AG20443 (cell line): ENCODE measurements around the gene SLIT3.
A peak's percentile ranks its signal among the peaks of the same experiment; 100 is the strongest.

Experiments used
- DNase-seq: peaks from one replicate; pipeline ENCODE4 v3.0.0; 2012; ENCODE audit warnings: low spot score, mixed read lengths

Gene SLIT3

DNA sequence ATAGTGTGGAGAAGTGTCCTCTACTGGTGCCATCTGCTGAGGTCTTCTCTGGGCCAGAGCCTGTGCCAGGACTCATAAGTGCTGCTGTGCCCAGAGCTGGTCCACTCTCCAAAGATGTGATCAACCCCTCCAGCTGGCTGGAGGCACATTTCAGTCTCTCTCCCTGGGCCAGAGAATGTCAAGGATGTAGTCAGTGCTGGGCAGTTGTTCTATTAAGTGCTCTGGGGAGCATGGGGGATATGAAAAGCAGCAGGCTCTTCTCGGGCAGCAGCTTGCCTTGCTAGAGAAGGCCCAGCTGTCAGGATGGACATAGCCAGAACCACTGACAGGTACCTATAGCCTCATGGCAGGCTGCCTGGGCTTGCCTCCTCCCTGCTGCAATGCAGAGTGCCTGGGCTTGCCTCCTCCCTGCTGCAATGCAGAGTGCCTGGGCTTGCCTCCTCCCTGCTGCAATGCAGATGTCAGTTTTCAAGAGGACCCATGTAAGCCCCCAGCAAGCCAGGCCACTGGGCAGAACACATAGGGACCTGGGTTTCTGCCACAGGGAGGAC, 564.6 kb downstream of the SLIT3 start:
- no peak for DNase-seq

DNA sequence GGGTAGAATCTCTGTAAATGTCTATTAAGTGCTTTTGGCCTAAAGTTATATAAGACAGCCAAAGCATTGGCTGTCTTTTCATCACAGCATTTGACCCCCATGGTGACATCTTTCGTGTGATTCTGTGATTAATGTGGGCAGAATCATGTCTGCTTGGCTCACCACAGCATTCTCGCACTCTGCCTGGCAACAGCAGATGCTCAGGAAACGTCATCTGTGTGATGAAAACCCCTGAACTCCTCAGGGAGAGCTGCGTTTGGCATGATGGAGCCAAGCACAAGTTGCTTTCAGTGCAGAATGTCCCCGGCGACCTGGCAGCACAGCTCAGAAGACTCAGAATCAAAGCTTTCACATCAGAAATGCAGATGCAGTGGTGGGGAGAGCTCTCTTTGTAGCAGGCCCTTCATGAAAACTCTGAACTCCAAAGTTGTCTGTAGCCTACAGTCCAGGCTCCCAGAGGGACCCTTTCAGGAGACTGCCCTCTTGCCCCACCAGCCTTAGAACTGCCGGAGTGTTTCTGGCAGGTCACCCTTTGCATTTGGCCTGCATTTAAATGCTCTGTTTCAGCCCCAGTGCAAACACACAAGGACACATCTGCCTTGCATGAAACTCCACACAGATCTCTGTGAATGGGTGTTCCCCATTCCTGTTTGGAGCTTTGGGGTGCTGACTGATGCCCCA, 566.2 kb downstream of the SLIT3 start:
- peak; percentile 82 for DNase-seq

DNA sequence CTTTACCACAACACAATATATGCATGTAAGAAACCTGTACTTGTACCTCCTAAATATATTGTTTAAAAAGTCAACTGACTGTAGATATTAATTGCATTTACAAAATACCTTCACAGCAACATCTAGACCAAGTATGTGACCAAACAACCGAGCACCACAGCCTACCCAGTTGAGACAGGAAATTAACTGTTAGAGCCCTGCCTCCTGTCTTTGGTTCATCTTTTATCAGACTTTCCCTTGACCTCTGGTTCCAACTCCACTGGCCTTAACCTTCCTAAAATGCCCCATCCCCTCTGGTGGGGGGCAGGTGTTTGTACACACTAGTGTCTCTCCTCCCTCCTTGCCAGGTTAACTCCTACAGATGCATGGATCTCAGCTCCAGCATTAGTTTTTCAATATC, 566.8 kb downstream of the SLIT3 start:
- DNase-seq, result no peak

DNA sequence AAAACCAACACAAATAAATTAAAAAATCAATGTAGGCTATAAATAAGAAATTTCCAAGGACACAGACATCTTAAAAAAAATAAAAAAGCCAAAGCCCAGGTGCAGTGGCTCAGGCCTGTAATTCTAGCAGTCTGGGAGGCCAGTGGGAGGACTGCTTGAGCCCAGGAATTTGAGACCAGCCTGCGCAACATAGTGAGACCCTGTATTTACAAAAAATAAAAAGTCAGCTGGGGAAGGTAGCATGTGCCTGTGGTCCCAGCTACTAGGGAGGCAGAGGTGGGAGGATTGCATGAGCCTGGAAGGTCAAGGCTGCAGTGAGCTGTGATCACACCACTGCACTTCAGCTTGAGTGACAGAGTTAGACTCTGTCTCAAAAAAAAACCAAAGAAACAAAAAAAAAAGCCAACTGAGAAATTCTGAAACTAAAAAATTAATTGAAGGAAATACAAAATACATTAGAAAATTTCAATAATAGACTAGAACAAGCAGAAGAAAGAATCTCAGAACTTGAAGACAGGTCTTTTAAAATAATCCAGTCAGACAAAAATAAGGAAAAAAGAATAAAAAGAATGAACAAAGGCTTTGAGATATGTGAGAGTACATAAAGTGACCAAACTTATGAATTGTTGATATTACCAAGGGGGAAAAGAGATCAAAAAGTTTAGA, 572.3 kb downstream of the SLIT3 start:
- DNase-seq, result no peak

DNA sequence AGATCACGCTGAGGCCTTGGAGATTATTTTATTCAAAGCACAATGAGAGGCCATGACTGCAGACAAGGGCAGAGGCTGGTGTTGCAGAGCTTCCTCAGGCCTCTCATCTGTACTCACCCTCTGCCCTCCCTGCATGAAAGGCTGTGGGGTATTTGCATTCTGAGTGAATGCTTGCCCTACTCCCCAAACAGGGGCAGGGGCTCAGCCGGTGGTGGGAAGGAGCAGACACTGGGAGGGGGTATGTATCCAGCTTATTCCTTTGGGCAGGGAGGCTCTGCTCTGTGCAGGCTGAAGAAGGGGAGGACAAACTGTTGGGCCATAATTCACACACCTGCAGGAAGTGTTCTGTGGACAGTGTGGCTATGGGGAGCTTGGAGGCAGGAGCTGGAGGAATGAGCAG, 573.4 kb downstream of the SLIT3 start:
- DNase-seq, result no peak

DNA sequence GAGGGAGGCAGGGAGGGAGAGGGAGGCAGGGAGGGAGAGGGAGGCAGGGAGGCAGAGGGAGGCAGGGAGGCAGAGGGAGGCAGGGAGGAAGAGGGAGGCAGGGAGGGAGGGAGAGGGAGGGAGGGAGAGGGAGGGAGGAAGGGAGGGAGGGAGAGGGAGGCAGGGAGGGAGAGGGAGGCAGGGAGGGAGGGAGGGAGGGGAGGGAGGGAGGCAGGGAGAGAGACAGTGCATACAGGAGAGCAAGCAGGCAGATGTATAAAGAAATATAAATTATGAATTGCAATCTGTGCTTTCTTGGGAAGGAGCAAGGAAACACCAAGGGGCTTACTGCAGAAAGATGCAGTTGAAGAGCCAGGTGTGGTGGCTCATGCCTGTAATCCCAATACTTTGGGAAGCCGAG, 574.6 kb downstream of the SLIT3 start:
- DNase-seq, result no peak

DNA sequence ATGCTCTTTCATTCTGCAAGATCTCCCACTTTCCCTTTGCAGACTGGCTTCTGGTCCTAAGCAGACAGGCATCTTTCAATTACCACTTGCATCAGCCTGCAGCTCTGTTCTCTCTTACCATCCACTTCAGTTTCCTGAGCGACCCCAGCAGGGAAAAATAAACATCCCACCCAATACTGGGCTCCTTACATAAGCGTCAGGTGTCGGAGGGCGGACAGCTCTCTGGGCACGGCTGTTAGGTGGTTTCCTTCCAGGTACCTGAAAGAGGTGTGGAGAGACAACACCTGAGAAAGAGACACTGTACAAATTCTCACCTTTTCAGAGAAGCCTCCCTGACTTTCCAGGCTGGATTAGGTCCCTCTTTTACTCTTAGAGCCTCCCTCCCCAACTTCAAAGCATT, 576.7 kb downstream of the SLIT3 start:
- DNase-seq, result no peak

DNA sequence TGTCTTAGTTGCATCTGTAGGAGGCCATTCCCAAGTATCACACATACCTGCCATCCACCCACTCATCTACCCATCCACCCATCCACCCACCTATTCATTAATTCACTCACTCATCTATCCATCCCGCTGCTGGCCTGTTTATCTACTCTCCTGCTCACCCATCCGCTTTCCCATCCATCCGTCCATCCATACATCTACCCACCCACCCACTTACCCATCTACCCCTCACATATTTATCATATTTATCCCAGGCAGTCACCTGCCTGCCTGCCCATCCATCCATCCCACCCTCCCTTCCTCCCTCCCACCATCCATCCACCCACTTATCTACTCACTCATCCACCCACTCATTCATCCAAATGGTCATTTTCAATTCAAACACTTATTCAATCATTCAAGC, 577.9 kb downstream of the SLIT3 start:
- DNase-seq, result no peak

DNA sequence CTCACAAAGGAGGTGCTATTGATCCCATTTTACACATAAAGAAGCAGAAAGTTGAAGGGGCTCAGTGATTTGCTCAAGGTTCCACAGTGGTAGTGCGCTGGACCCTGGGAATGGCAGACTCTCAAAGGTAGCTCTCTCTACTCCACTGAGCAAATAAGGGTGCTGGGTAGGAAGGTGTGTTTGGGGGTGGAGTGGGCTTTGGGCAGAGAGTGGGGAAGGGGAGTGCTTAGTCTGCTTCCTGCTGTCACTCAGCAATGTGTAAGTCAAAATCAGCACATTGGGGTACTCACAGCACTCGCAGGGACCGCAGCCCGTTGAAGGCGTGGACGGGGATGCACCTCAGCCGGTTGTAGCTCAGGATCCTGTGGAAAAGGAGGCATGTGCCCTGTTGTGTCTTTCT, 579.0 kb downstream of the SLIT3 start:
- no peak for DNase-seq

DNA sequence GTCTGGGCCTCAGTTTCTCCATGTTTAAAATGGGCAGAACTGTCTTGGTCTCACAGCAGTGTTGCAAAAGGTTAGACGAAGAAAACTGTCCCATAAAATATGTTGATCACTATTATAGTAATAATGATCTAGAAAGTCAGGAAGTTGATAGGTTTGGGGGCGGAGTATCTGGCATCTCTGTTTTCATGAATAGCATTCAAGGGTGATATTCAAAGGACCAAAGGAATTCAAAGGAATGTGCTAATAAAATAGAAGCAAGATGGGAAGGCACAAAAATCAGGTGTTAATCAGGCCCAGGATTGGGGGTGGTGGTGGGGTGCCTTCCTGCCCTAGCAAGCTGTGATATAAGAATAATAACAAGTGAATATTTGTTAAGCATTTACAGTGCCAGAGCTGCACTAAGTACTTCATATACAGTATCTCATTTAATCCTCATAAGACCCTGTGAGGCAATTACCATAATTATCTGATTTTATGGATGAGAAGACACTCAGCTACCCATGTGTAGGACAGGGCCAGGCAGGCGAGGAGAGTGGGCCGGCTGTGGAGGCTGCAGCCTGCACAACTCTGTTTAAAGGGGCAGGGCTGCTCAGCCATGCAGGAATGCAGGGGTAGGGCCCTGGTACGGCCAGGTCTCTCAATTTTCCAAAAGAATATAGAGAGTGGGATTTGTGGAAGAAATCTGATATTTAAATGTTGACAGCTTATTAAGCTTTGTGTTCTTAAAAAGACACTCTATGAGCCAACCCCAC, 579.8 kb downstream of the SLIT3 start:
- DNase-seq, result no peak

DNA sequence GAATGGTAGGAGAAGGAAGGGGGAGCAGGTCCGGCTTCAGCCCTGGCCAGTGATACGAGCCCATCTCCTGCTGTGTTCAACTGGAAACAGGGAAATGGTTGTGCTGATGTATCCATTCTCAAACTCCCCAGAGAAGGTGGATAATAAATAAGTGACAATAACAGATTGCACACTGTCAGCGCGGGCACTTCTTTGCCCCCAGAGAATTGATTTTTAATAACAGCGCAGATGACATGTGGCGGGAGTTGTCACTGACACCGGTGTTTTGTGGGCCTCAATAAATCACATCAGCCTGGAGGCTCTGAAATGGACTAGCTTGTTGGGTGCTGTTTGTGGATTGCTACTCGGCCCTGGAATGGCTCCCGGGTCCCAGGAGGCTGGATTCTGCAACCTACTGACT, 580.4 kb downstream of the SLIT3 start:
- DNase-seq, result no peak

DNA sequence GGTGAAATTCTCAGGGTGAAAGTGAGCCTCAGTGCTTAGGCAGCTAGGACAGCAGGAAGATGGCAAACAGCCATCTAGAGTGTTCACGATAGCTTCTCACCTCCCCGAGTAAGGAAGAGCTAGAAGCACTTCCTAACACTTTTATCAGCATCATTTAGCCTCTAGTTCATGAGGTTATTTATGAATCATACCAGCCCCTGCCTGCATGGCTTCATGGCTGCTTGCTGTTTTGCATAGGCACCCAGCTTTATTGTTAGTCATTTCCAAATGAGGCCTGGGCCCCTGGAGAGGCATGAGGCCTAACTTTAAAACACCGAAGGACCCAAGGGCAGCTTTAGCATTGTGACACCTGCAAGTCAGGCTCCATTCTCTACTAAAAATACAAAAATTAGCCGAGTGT, 586.9 kb downstream of the SLIT3 start:
- peak; percentile 19 for DNase-seq

DNA sequence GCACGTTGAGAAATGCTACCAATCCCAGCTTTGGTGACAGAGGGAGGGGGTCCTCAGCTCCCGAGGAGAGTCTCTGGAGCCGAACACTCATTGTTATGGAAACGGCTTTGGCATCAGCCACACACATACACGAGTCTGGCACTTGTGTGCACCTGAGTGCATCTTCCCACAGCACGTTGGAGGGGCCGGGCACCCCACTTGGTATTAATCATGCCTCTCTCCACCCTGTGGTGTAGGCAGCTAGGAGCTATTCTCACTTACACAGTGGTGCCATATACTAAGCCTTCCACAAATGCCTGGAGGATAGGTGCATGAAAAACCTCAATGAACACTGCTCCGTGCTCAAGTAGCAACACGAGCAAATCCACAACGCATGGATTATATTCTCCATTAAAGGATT, 587.9 kb downstream of the SLIT3 start:
- no peak for DNase-seq

DNA sequence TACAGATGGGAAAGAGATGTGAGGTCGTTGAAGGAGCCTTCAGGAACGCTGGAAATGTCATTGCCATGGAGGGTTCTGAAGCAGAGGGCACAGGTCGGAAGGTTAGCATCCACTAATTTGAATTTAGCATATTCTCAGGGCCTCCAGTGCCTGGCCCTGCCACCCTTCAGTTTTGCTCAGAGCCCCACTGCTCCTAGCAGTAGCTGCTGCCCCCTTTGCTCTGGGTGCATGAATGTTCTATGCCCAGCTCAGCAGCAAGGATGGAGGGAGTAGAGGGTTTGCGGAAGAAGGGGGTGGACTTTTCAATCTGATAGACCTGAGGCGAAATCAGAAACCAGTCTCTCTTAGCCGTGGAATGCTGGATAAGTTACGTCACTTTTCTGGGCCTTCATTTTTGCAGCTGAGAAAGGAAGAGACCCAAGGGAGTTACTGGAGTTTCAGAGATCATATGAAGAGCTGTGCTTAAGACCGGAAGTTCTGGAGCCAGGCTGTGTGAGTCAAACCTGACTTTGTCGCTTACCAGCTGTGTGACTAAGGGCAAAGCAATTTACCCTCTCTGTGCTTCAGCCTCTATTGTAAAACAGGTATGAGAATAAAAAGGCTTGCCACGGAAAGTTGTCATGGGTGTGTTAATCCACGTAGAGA, 588.5 kb downstream of the SLIT3 start:
- peak; percentile 93 for DNase-seq

DNA sequence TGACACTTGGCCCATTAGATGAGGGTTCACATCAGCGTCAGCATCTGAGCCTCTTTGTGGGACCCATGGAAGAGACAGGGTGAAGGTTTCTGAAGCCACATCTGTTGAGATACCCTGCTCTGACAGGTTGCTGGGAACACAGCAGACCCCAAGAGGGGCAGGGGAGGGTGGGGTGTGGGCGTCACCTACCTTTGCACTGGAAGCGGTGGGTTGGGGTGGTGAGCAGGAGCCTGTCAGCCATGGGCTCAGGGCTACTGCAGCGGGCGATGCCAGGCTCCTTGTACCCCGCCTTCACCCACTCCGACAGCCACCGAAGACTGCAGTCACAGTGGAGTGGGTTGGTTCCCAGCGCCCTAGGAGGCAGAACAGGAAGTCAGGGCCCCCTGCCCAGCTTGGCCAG, 590.2 kb downstream of the SLIT3 start:
- DNase-seq, result no peak

DNA sequence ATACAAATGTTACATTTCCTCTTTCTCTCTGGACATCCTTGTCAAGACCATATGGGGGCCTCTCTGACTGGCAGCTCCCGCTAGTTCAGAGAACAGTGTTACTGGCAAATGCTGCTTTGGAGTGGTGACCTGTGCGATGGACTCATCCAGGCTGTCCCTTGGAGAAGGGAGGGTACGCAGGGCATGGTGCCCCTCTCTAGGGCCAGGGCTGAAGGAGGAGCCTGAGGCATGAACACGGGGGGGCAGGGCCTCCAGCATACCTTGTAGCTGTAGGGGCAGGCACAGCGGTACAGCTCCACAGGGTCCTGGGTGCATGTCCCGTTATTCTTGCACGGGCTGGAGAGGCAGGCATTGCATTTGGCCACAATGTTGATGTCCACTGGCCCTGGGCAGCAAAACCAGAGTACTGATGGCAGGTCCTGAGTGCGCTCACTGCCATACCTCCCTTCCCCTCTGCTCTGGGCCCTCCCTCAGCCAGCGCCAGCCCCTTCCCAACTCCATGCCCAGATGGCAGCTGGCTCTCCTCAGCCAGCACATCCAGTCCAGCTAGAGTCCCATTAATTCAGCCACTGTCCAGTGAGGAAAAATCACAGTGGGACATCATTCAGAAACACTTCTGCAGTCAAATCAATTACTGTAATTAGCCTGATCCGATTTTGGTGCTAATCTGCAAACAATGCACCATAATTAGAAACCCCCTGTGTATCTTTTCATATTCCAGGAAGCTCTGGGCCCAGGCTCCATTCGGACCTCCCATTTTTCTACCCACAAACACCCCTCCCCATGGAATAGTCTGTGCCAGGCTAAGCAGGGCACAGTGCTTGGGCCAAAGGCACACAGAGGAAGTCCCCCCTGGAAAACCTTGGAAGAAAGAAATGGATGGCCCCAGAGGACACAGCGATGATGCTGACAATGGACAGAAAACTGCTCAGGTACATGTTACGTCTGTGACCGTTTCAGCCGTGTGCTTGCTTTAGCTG, 592.9 kb downstream of the SLIT3 start:
- no peak for DNase-seq

DNA sequence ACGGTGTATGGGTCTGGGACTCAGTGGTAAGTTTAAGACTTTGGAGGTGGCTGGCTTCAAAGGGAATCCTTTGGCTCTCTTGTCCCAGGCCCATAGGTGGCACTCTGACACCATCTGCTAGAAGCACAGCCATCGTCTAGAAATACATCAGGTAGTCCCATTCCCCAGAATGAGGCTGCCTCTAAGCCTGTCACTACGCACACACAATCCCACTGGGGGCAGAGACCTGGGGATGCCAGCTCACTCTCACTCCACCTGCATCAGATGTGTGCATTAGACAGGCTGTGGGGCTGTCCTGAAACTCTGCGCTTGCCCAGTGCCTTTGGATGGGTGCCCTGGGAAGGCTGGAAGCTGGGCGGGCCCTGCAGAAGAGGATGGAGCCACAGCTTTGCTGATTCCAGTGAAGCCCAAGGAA, 594.3 kb downstream of the SLIT3 start:
- DNase-seq, result peak; percentile 37

DNA sequence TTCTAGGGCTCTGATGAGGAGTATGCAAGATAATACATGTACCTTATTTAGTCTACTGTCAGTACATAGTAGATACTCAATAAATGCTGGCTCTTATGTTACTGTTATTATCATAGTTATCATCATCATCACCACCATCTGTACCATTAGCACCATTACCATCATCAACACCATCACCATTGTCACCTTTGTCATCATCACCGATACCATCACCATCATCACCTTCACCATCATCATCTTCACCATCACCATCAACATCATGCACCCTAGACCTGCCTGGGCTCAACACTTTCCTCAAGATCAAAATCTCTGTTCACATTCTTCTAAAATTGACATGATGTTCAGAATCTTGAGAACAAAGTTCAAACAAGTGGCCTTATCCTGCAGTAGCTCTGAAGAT, 595.6 kb downstream of the SLIT3 start:
- DNase-seq, result no peak

DNA sequence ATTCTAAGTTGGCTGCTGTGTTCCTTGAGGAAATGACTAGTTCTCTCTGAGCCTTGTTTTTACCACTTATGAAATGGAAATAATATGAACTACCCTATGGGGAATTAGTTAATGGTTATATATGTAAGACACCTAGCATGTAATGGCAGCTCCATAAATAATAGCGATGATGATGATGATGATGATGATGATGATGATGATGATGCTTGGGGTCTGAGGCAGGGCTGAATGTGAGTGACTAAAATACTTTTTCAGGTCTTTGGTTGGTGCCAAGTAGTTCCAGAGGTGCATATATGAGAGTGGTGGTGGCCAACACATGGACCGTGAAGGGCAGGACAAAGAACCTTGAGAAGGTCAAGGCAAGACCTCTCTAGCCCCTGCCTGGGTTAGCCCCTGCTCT, 598.4 kb downstream of the SLIT3 start:
- DNase-seq, result no peak

DNA sequence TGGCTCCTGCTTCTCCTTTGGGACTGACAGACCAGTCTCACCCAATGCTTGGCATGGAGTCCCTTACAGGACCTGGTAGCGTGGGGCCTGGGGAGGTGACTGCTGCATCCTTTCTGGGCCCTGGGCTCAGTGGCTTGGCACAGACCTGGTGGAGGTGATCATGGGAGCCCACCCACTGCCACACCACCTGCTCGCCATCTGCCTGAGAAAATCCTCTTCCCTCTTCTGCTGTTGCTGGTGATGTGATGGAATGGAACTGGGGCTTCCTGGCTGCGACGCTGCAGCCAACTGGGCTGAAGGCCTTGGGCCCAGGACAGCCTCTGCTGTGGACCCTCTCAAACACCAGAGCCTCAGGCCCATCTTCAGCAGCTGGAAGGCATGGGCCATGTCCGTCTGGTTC, 599.3 kb downstream of the SLIT3 start:
- no peak for DNase-seq

DNA sequence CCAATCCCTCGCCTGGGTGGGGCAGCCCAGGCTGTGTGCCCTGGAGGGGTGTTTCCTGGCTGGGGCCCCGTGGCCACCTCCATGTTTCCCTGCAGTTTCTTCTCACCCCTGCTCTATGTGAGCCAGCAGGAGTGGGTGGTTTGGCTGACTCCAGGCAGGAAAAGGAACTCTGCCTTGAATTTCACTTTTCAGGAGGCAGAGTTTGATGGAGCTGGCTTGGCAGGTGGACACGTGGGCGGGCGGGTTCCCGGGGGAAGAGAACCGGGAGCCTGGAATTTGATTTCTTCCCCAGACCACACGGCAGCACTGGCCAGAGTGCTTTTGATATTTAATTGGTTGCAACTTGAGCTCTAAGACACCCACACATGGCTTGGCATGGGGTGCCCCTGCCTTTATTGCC, 601.9 kb downstream of the SLIT3 start:
- DNase-seq, result no peak
